PC-9 (cell line): ENCODE measurements around the gene PIGN.

ENCODE experiments used
- EZH2 ChIP-seq: fragments of 200-600 bp; sonication (generic); IDR thresholded peaks from 2 replicates; pipeline ENCODE4 v1.8.0; 2017; ENCODE audit warnings: antibody characterized with exemption, low read depth
- TF ChIP-seq, protein P1 (sequence below): fragments of 200-600 bp; sonication (generic); conservative IDR thresholded peaks from 2 replicates; pipeline ENCODE4 v1.6.1; 2017; ENCODE audit warnings: mixed run types, antibody characterized with exemption, mild to moderate bottlenecking, moderate library complexity

DNA sequence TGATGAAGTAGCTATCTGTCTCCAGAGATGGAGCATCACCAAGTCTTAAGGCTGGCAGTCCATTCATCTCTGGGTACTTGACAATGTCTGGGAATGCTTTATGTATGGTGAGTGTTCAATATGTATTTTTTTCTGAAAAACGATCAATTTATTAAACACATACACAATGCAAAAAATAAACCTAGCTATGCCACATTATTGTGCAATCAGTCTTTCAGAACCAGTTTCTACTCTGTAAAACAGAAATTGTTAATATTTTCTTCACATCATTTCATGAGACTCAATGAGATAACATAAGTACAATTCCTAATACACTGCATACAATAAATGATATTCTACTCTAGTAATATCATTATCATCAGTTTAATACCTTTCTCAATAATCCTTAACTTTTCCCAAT lies 122.5 kb downstream of the PIGN start:
- TF ChIP-seq, protein P1, sequence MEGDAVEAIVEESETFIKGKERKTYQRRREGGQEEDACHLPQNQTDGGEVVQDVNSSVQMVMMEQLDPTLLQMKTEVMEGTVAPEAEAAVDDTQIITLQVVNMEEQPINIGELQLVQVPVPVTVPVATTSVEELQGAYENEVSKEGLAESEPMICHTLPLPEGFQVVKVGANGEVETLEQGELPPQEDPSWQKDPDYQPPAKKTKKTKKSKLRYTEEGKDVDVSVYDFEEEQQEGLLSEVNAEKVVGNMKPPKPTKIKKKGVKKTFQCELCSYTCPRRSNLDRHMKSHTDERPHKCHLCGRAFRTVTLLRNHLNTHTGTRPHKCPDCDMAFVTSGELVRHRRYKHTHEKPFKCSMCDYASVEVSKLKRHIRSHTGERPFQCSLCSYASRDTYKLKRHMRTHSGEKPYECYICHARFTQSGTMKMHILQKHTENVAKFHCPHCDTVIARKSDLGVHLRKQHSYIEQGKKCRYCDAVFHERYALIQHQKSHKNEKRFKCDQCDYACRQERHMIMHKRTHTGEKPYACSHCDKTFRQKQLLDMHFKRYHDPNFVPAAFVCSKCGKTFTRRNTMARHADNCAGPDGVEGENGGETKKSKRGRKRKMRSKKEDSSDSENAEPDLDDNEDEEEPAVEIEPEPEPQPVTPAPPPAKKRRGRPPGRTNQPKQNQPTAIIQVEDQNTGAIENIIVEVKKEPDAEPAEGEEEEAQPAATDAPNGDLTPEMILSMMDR = no peak
- no peak for TF ChIP-seq EZH2
